ENCODE results near the gene ADCY4. TPM values are rescaled to one million over a fixed set of nuclear protein-coding genes. Genes with fewer than 3 reads are reported as not detected.
"Not testable (repeated sequence)": the region's sequence is repeated elsewhere in the genome, so short reads cannot be mapped to it uniquely, and the experiment has no call there.

The ADCY4 gene
- total RNA-seq, 6 experiments from 2014 or later = 2.3 to 7.2 (median 3.9) TPM

DNA sequence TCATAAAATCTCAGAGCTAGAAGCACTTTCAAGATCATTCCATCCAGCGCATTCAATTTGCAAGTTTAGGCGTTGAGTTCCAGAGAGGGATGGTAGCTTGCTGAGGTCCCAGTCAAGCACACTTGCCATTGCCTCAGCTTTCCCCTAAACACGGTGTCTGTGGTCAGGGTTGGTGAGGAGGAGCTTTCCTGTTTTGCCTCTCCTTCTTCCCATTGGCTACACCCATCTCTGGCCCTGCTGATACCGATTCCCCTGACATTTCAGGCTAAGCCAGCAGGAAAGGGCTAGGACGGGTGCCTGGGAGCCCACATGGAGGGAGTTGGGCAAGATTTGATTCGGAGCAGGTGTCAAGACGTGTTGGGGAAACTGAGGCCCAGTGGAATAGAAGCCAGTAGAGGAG is 42.3 kb upstream of the ADCY4 start:
- Histone ChIP-seq H3K27me3 (no peaks in the 10 kb centered on the region), H3K4me3 (no peak overlapping the region), H3K36me3 (no peaks in the 10 kb centered on the region), H3K9me3 (no peaks in the 10 kb centered on the region), H3K4me1 (no peaks in the 10 kb centered on the region), H3K27ac (no peak overlapping the region)
- intact Hi-C loops (cut with DNase I) = no loop called here
- 69% methylated on average over 5 of the region's 7 CpGs for WGBS (ENCODE audit: insufficient coverage, low coverage, low lambda C conversion rate, missing lambda C conversion rate)
- no peak for TF ChIP-seq POLR2A (IDR thresholded peaks at IDR 0.05)
- TF ChIP-seq, protein P1, sequence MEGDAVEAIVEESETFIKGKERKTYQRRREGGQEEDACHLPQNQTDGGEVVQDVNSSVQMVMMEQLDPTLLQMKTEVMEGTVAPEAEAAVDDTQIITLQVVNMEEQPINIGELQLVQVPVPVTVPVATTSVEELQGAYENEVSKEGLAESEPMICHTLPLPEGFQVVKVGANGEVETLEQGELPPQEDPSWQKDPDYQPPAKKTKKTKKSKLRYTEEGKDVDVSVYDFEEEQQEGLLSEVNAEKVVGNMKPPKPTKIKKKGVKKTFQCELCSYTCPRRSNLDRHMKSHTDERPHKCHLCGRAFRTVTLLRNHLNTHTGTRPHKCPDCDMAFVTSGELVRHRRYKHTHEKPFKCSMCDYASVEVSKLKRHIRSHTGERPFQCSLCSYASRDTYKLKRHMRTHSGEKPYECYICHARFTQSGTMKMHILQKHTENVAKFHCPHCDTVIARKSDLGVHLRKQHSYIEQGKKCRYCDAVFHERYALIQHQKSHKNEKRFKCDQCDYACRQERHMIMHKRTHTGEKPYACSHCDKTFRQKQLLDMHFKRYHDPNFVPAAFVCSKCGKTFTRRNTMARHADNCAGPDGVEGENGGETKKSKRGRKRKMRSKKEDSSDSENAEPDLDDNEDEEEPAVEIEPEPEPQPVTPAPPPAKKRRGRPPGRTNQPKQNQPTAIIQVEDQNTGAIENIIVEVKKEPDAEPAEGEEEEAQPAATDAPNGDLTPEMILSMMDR (IDR thresholded peaks at IDR 0.05) = no peak
- ATAC-seq (no peak), DNase-seq (no peak)

DNA sequence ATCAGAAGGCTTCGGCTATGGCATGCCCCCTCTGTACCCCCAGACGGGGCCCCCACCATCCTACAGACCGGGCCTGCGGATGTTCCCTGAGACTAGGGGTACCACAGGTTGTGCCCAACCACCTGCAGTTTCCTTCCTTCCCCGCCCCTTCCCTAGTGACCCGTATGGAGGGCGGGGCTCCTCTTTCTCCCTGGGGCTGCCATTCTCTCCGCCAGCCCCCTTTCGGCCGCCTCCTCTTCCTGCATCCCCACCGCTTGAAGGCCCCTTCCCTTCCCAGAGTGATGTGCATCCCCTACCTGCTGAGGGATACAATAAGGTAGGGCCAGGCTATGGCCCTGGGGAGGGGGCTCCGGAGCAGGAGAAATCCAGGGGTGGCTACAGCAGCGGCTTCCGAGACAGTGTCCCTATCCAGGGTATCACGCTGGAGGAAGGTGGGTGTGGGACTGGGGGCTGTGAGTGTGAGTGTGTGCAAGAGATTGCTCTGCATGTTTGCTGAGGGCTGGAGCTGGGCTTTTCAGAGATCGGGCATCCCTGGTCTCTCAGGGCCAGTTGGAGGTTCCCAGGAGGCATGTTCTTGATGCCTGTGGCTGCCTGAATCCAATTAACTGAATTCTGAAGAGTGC is 41.7 kb upstream of the ADCY4 start:
- H3K27ac ChIP-seq = no peak overlapping the region
- no peaks in the 10 kb centered on the region for H3K9me3 ChIP-seq
- no peaks in the 10 kb centered on the region for H3K4me1 ChIP-seq
- intact Hi-C loops (cut with DNase I) = no loop called here
- H3K27me3 ChIP-seq = no peaks in the 10 kb centered on the region
- 68% methylated on average over 9 of the region's 16 CpGs for WGBS (ENCODE audit: insufficient coverage, low coverage, low lambda C conversion rate, missing lambda C conversion rate)
- no peak for ATAC-seq
- no peak overlapping the region for H3K4me3 ChIP-seq
- no peak for DNase-seq
- TF ChIP-seq, protein P1 (IDR thresholded peaks at IDR 0.05) = no peak
- TF ChIP-seq POLR2A (IDR thresholded peaks at IDR 0.05) = no peak
- no peaks in the 10 kb centered on the region for H3K36me3 ChIP-seq

DNA sequence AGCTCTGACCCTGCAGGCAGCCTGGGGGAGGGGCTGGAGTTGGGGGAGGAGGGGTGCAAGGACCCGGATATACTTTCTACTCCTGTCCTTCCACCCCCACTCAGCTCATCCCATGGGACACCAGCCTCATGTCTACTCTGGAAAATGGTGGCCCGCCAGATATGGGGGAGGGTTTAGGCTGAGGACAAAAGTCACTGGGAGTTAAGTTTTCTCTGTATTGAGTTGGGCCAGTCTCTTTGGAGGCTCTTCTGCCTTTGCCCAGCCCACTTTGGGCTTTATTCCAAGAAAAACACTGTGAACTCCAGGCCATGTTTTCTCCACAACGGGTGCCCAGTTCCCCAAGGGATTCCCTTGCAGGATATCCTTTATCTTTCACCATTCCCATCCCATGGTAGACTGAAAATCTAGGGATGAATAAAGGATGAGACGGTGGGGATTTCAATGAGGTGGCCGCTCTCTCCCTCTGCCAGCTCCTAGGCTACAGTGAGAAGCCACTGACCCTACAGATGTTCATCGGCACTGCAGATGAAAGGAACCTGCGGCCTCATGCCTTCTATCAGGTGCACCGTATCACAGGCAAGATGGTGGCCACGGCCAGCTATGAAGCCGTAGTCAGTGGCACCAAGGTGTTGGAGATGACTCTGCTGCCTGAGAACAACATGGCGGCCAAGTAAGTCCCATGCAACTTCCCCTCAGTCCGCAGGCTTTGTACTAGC is 38.0 kb upstream of the ADCY4 start:
- no peak for DNase-seq
- intact Hi-C loops (cut with DNase I) = no loop called here
- no peak overlapping the region for H3K27ac ChIP-seq
- no peaks in the 10 kb centered on the region for H3K9me3 ChIP-seq
- no peaks in the 10 kb centered on the region for H3K27me3 ChIP-seq
- H3K36me3 ChIP-seq = no peaks in the 10 kb centered on the region
- TF ChIP-seq POLR2A (IDR thresholded peaks at IDR 0.05) = no peak
- TF ChIP-seq, protein P1 (IDR thresholded peaks at IDR 0.05) = no peak
- WGBS (ENCODE audit: insufficient coverage, low coverage, low lambda C conversion rate, missing lambda C conversion rate) = 68% methylated on average over 7 of the region's 12 CpGs
- no peaks in the 10 kb centered on the region for H3K4me1 ChIP-seq
- ATAC-seq = peak in 3 of 4 donors; percentile 20 to 57 (median 28)
- no peak overlapping the region for H3K4me3 ChIP-seq

DNA sequence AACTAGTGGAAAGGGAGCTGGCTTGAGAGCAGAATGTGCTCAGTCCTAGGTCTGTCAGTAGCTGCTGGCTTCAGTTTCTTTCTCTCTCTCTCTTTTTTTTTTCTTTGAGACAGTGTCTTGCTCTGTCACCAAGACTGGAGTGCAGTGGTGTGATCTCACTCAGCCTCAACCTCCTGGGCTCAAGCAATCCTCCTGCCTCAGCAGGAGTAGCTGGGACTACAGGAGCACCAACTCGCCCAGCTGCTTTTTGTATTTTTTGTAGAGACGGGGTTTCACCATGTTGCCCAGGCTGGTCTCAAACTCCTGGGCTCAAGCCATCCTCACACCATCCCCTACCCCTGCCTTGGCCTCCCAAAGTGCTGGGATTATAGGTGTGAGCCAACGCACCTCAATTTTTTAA is 36.7 kb upstream of the ADCY4 start:
- H3K4me1 ChIP-seq; H3K4me3 ChIP-seq; H3K27me3 ChIP-seq; H3K36me3 ChIP-seq; ATAC-seq; intact Hi-C loops (cut with DNase I); DNase-seq; H3K9me3 ChIP-seq; H3K27ac ChIP-seq: not testable (repeated sequence)
- 83% methylated on average over 3 of the region's 3 CpGs for WGBS (ENCODE audit: insufficient coverage, low coverage, low lambda C conversion rate, missing lambda C conversion rate)

DNA sequence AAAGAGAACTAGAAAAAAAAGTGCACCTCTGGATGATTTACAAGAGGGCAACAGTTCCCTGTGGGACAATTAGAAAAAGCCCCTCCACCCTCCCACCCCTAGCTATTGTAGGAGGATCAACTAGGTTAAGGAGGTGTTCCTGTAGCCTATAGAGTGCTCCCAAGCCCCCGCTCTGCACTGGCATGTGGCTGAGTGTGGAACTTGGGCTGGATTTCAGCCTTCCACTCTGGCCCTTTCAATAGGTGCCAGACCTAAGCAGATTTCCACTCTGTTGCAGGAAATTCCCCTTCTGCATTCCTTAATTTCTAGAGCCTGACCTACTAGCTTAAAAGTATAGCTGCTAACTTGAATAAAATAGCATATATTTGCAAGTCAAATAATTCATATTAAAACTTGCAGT is 35.9 kb upstream of the ADCY4 start:
- DNase-seq (no peak), ATAC-seq (no peak)
- TF ChIP-seq, protein P1 (IDR thresholded peaks at IDR 0.05) = no peak
- TF ChIP-seq POLR2A (IDR thresholded peaks at IDR 0.05) = no peak
- Histone ChIP-seq H3K36me3 (no peaks in the 10 kb centered on the region), H3K9me3 (no peaks in the 10 kb centered on the region), H3K4me1 (no peaks in the 10 kb centered on the region), H3K4me3 (no peak overlapping the region), H3K27ac (no peak overlapping the region), H3K27me3 (no peaks in the 10 kb centered on the region)
- 80% methylated on average over 1 of the region's 1 CpG for WGBS (ENCODE audit: insufficient coverage, low coverage, low lambda C conversion rate, missing lambda C conversion rate)
- intact Hi-C loops (cut with DNase I) = no loop called here

Data from right lobe of liver (tissue), 6 donors.